Activated CD4-positive, alpha-beta T cell treated with anti-CD3 and anti-CD28 coated beads, Interleukin-2, amount 10 ng/mL, durations not matched to agents 24 days and 14 days (primary cell): ENCODE data around the gene CFAP77. TPM values are rescaled to one million over a fixed set of nuclear protein-coding genes. Genes with fewer than 3 reads are reported as not detected.

Source experiments
- DNase-seq: peaks from one replicate; pipeline ENCODE4 v3.0.0; 2022
- H3K27ac Mint-ChIP-seq: one replicate; pipeline ENCODE4 v1.8.0; 2022; ENCODE audit warnings: mild to moderate bottlenecking, mixed read lengths
- H3K27me3 Mint-ChIP-seq: one replicate; pipeline ENCODE4 v1.8.0; 2022; ENCODE audit warnings: mixed read lengths
- H3K36me3 Mint-ChIP-seq: one replicate; pipeline ENCODE4 v1.8.0; 2022; ENCODE audit warnings: low read depth, mild to moderate bottlenecking, mixed read lengths
- H3K4me1 Mint-ChIP-seq: one replicate; pipeline ENCODE4 v1.8.0; 2021; ENCODE audit warnings: mixed read lengths
- H3K4me3 Mint-ChIP-seq: one replicate; pipeline ENCODE4 v1.8.0; 2022; ENCODE audit warnings: mild to moderate bottlenecking, moderate library complexity, mixed read lengths
- H3K9me3 Mint-ChIP-seq: one replicate; pipeline ENCODE4 v1.8.0; 2021; ENCODE audit warnings: mixed read lengths
- intact Hi-C: fragments of 100-400 bp; cut with micrococcal nuclease; formaldehyde crosslinking; loops from one replicate; pipeline ENCODE4 v1.15.1; 2023
- total RNA-seq: library from RNA; stranded (reverse); gene quantifications from 2 replicates; pipeline ENCODE4 v1.2.3, GENCODE V29; 2022

Gene CFAP77
- total RNA-seq, 1 donor from 2014 or later: not detected

- DNase-seq: no peak
- intact Hi-C loops: no loop called here
- Mint-ChIP-seq H3K27ac (no peak overlapping the region), H3K36me3 (no peaks in the 10 kb centered on the region), H3K4me3 (no peak overlapping the region), H3K27me3 (peaks cover 15% of the 10 kb centered on the region), H3K9me3 (no peaks in the 10 kb centered on the region), H3K4me1 (peaks cover 2% of the 10 kb centered on the region)
These were observed 37.3 kb downstream of the CFAP77 start for GRCh38 chr9:132447346-132447745.

- DNase-seq: no peak
- Mint-ChIP-seq H3K4me3 (no peak overlapping the region), H3K36me3 (no peaks in the 10 kb centered on the region), H3K27ac (no peak overlapping the region), H3K9me3 (no peaks in the 10 kb centered on the region), H3K27me3 (peaks cover 16% of the 10 kb centered on the region), H3K4me1 (peaks cover 2% of the 10 kb centered on the region)
- intact Hi-C loops: no loop called here
These were observed 37.9 kb downstream of the CFAP77 start for GRCh38 chr9:132447902-132448301.

DNA sequence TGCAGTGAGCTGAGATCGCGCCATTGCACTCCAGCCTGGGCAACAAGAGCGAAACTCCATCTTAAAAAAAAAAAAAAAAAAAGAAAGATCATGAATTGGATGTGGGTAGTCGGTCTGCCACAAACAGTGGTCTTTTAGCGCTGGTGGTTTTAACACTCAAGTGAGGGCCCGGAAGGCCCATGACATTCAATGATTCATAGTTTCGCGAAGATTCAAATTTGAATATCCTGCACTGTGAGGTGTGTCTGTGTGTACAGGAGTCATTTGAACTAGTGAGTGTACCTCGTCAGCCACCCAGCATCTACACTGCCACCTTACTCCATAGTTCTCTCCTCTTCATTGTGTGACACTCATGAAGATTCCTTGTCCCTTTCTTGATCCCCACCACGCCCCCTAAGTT is 41.3 kb downstream of the CFAP77 start:
- intact Hi-C loops: no loop called here
- no peaks in the 10 kb centered on the region for H3K36me3 Mint-ChIP-seq
- peaks cover 16% of the 10 kb centered on the region for H3K27me3 Mint-ChIP-seq
- H3K9me3 Mint-ChIP-seq: no peaks in the 10 kb centered on the region
- peaks cover 2% of the 10 kb centered on the region for H3K4me1 Mint-ChIP-seq
- H3K27ac Mint-ChIP-seq: no peak overlapping the region
- no peak overlapping the region for H3K4me3 Mint-ChIP-seq
- DNase-seq: no peak

- intact Hi-C loops: no loop called here
- Mint-ChIP-seq H3K27me3 (peaks cover 14% of the 10 kb centered on the region), H3K27ac (no peak overlapping the region), H3K4me1 (peaks cover 2% of the 10 kb centered on the region), H3K36me3 (no peaks in the 10 kb centered on the region), H3K4me3 (no peak overlapping the region), H3K9me3 (no peaks in the 10 kb centered on the region)
- no peak for DNase-seq
These were observed 46.2 kb downstream of the CFAP77 start for GRCh38 chr9:132456241-132456640.

DNA sequence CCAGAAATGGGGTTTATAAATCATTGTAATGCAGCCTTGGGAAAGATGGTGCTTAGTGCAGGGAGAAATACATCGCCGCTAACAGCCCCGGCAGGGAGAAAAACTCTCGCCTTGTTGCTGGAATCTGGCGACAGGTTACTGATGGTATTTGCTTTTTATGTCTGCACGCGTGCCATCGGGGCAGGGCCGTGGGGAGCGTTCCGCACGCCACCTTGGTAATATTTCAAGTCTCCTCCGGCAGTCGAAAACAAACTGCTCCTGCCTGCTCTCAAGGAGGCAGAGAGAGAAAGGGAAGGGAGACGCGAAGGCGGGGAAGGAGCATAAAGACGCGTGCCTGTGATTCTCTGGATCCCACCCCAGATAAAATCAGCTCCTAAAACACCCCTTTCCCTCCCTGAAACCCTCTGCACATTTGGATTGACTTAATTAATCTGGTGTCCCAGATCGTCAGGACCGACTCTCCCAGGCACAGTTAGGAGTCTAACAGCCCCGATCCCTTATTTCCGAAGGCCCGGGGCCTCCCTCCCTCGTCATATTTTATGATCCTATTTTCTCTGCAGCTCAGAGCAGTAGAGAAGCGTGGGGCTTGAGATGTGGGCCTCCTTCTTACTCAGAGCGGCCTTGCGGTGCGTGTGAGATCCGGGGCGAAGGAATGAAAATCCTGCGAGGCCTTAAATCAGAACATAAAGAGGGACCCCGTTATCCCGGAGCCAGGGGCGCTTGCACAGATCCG is 47.7 kb downstream of the CFAP77 start:
- Mint-ChIP-seq H3K4me1 (no peaks in the 10 kb centered on the region), H3K36me3 (no peaks in the 10 kb centered on the region), H3K27me3 (peaks cover 8% of the 10 kb centered on the region), H3K4me3 (no peak overlapping the region), H3K27ac (no peak overlapping the region), H3K9me3 (no peaks in the 10 kb centered on the region)
- no peak for DNase-seq
- intact Hi-C loops: no loop called here

DNA sequence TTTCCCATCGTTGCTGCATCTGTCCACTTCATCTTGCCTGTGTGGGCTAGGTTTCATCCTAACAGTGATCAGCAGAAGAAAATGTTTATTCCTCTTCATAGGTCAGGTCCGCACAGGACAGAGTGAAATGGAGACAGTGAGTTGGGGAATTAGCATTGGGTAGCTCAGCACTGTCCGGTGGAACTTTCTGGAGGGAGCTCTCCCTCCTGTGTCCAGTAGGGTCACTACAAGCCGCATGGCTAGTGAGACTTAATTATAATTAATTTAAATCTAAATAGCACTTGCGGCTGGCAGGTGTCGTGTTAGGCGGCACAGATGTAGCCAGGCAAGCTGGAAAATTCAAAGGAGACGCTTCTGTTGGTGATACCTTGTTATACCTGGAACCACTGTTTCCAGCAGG is 48.4 kb downstream of the CFAP77 start:
- H3K36me3 Mint-ChIP-seq: no peaks in the 10 kb centered on the region
- intact Hi-C loops: no loop called here
- H3K4me1 Mint-ChIP-seq: no peaks in the 10 kb centered on the region
- no peak overlapping the region for H3K27ac Mint-ChIP-seq
- no peak for DNase-seq
- peaks cover 4% of the 10 kb centered on the region for H3K27me3 Mint-ChIP-seq
- H3K9me3 Mint-ChIP-seq: no peaks in the 10 kb centered on the region
- H3K4me3 Mint-ChIP-seq: no peak overlapping the region

- no peak for DNase-seq
- Mint-ChIP-seq H3K27ac (no peak overlapping the region), H3K9me3 (no peaks in the 10 kb centered on the region), H3K27me3 (peaks cover 2% of the 10 kb centered on the region), H3K4me3 (no peak overlapping the region), H3K4me1 (no peaks in the 10 kb centered on the region), H3K36me3 (no peaks in the 10 kb centered on the region)
- intact Hi-C loops: no loop called here
These were observed 49.6 kb downstream of the CFAP77 start for GRCh38 chr9:132459661-132460060.

GRCh38 chr9:132460240-132460639 is 50.2 kb downstream of the CFAP77 start:
- Mint-ChIP-seq H3K9me3 (no peaks in the 10 kb centered on the region), H3K36me3 (no peaks in the 10 kb centered on the region), H3K4me3 (no peak overlapping the region), H3K4me1 (no peaks in the 10 kb centered on the region), H3K27me3 (peaks cover 2% of the 10 kb centered on the region), H3K27ac (no peak overlapping the region)
- intact Hi-C loops: no loop called here
- no peak for DNase-seq

DNA sequence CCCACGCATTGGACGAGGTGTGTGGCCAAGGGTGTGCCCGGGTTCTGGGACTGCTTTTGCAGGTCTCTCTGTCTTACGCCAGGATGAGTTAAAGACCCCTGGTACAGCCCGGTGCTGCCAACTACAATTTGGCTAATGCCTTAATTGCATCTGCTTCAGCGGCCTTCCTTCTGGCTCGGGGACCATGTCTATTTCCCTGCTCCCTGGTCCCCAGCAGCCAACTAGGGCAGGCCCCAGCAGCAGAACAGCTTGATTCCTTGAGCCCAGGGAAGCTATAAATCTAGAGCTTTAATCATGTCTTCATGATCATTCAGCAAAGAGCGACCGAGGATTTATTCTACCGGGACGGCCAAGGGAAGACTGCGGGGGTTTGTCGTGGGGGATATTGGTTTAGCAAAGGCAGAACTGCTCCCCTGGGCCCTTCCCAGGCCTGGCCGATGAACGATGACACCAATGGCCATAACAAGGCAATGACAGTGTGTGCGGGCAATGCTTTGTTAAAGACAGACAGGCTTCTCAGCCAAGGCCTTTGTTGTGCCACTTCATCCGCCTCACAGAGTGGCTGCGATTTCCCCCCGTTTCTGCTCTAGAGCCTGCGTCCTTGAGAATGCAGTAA is 51.4 kb downstream of the CFAP77 start:
- DNase-seq: no peak
- intact Hi-C loops: no loop called here
- Mint-ChIP-seq H3K27me3 (peaks cover 5% of the 10 kb centered on the region), H3K36me3 (no peaks in the 10 kb centered on the region), H3K4me3 (no peak overlapping the region), H3K9me3 (no peaks in the 10 kb centered on the region), H3K4me1 (no peaks in the 10 kb centered on the region), H3K27ac (no peak overlapping the region)

- no peak for DNase-seq
- Mint-ChIP-seq H3K36me3 (no peaks in the 10 kb centered on the region), H3K4me3 (no peak overlapping the region), H3K9me3 (no peaks in the 10 kb centered on the region), H3K27ac (no peak overlapping the region), H3K27me3 (peaks cover 5% of the 10 kb centered on the region), H3K4me1 (no peaks in the 10 kb centered on the region)
- intact Hi-C loops: no loop called here
These were observed 52.0 kb downstream of the CFAP77 start for GRCh38 chr9:132461971-132462370.

- Mint-ChIP-seq H3K36me3 (no peaks in the 10 kb centered on the region), H3K9me3 (no peaks in the 10 kb centered on the region), H3K27me3 (peaks cover 7% of the 10 kb centered on the region), H3K4me1 (no peaks in the 10 kb centered on the region), H3K27ac (no peak overlapping the region), H3K4me3 (no peak overlapping the region)
- intact Hi-C loops: no loop called here
- DNase-seq: no peak
These were observed 54.5 kb downstream of the CFAP77 start for GRCh38 chr9:132464547-132464946.

- Mint-ChIP-seq H3K9me3 (no peaks in the 10 kb centered on the region), H3K4me1 (no peaks in the 10 kb centered on the region), H3K4me3 (no peak overlapping the region), H3K27me3 (peaks cover 7% of the 10 kb centered on the region), H3K27ac (no peak overlapping the region), H3K36me3 (no peaks in the 10 kb centered on the region)
- no peak for DNase-seq
- intact Hi-C loops: no loop called here
These were observed 55.2 kb downstream of the CFAP77 start for GRCh38 chr9:132465131-132465635.

DNA sequence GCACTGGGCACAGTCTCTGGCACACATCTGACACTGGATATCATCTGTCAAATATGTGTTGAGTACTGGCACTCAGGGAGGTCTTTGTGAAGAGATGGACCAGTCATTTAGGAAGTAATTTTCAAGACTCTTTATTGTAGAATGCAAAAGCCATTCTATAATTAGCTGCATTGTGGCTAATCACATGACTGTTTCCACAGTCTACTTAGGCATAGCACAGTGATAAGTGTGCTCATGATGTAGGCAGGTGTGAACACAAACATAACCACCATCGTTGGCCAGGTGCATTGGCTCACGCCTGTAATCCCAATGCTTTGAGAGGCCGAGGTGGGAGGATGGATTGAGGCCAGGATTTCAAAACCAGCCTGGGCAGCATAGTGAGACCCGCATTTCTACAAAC is 62.2 kb downstream of the CFAP77 start:
- Mint-ChIP-seq H3K27me3 (peaks cover 7% of the 10 kb centered on the region), H3K27ac (no peak overlapping the region), H3K36me3 (no peaks in the 10 kb centered on the region), H3K4me1 (no peaks in the 10 kb centered on the region), H3K4me3 (no peak overlapping the region), H3K9me3 (no peaks in the 10 kb centered on the region)
- intact Hi-C loops: no loop called here
- DNase-seq: no peak

DNA sequence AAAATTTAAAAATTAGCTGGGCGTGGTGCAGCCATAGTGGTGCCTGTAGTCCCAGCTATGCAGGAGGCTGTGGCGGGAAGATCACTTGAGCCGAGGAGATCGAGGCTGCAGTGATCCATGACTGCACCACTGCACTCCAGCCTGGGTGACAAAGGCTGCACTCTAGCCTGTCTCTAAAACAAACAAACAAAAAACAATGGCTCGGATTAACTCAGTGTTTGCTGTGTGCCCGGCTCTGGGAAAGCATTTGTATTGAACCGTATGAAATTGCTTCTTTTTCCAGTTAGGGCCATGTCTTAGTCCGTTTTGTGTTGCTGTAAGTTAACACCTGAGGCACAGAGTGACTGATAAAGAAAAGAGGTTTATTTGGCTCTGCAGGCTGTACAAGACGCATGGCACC is 62.6 kb downstream of the CFAP77 start:
- DNase-seq: no peak
- Mint-ChIP-seq H3K36me3 (no peaks in the 10 kb centered on the region), H3K27ac (no peak overlapping the region), H3K27me3 (peaks cover 7% of the 10 kb centered on the region), H3K4me3 (no peak overlapping the region), H3K9me3 (no peaks in the 10 kb centered on the region), H3K4me1 (no peaks in the 10 kb centered on the region)
- intact Hi-C loops: no loop called here

- no peak for DNase-seq
- H3K4me1 Mint-ChIP-seq: no peaks in the 10 kb centered on the region
- intact Hi-C loops: no loop called here
- no peaks in the 10 kb centered on the region for H3K36me3 Mint-ChIP-seq
- H3K27ac Mint-ChIP-seq: no peak overlapping the region
- H3K4me3 Mint-ChIP-seq: no peak overlapping the region
- H3K27me3 Mint-ChIP-seq: peaks cover 7% of the 10 kb centered on the region
- no peaks in the 10 kb centered on the region for H3K9me3 Mint-ChIP-seq
These were observed 64.2 kb downstream of the CFAP77 start for GRCh38 chr9:132474253-132474652.
